SJSA1 (cell line): ENCODE results near the gene POTEJ. TPM values are rescaled to one million over a fixed set of nuclear protein-coding genes. Genes with fewer than 3 reads are reported as not detected.
"Not testable (repeated sequence)": the region's sequence is repeated elsewhere in the genome, so short reads cannot be mapped to it uniquely, and the experiment has no call there.

Experiments used
- DNase-seq, 2 experiments: peaks; one replicate each; pipeline ENCODE4 v3.0.0-alpha.2; 2015 to 2020; ENCODE audit warnings: low spot score in 2 of 2, low read depth in 1 of 2
- H3K27ac ChIP-seq: fragments of 250-450 bp; sonication (Bioruptor Pico); 2 replicates; pipeline ENCODE4 v1.5.1; 2020; ENCODE audit warnings: mild to moderate bottlenecking, moderate library complexity
- H3K27me3 ChIP-seq: fragments of 250-450 bp; sonication (Bioruptor Pico); replicated peaks from 2 replicates; pipeline ENCODE4 v1.5.1; 2020; ENCODE audit warnings: mild to moderate bottlenecking, moderate library complexity
- H3K36me3 ChIP-seq: fragments of 250-450 bp; sonication (Bioruptor Pico); 2 replicates; pipeline ENCODE4 v1.5.1; 2020; ENCODE audit warnings: mild to moderate bottlenecking
- H3K4me1 ChIP-seq: fragments of 250-450 bp; sonication (Bioruptor Pico); replicated peaks from 2 replicates; pipeline ENCODE4 v1.6.1; 2021; ENCODE audit warnings: mild to moderate bottlenecking
- H3K4me3 ChIP-seq: fragments of 250-450 bp; sonication (Bioruptor Pico); 2 replicates; pipeline ENCODE4 v1.5.1; 2020; ENCODE audit warnings: mild to moderate bottlenecking
- H3K9me3 ChIP-seq: fragments of 250-450 bp; sonication (Bioruptor Pico); replicated peaks from 2 replicates; pipeline ENCODE4 v1.5.1; 2020; ENCODE audit warnings: mild to moderate bottlenecking
- total RNA-seq: library from RNA; depleted of rRNA; stranded (reverse); fragments of >200 nt; shearing (Covaris generic); gene quantifications from 2 replicates; pipeline ENCODE4 v1.2.3, GENCODE V29; 2014

The POTEJ gene
- total RNA-seq, 1 experiment from 2014 or later = not detected

- not testable (repeated sequence) for H3K36me3 ChIP-seq, H3K27ac ChIP-seq, H3K4me3 ChIP-seq, H3K4me1 ChIP-seq, H3K27me3 ChIP-seq, DNase-seq, H3K9me3 ChIP-seq
These were observed 18.3 kb upstream of the POTEJ start for GRCh38 chr2:130592791-130593414.

GRCh38 chr2:130594011-130594410, 17.2 kb upstream of the POTEJ start:
- not testable (repeated sequence) for H3K4me1 ChIP-seq, H3K9me3 ChIP-seq, H3K4me3 ChIP-seq, H3K27ac ChIP-seq, H3K27me3 ChIP-seq, DNase-seq, H3K36me3 ChIP-seq

GRCh38 chr2:130596757-130597156, 14.5 kb upstream of the POTEJ start:
- not testable (repeated sequence) for H3K36me3 ChIP-seq, H3K4me3 ChIP-seq, H3K27ac ChIP-seq, H3K9me3 ChIP-seq, DNase-seq, H3K4me1 ChIP-seq, H3K27me3 ChIP-seq

- DNase-seq, H3K36me3 ChIP-seq, H3K4me3 ChIP-seq, H3K4me1 ChIP-seq, H3K27ac ChIP-seq, H3K9me3 ChIP-seq, H3K27me3 ChIP-seq: not testable (repeated sequence)
These were observed 13.2 kb upstream of the POTEJ start for GRCh38 chr2:130597994-130598393.

- H3K27ac ChIP-seq, DNase-seq, H3K9me3 ChIP-seq, H3K27me3 ChIP-seq, H3K4me1 ChIP-seq, H3K36me3 ChIP-seq, H3K4me3 ChIP-seq: not testable (repeated sequence)
These were observed 12.8 kb upstream of the POTEJ start for GRCh38 chr2:130598463-130598862.

- H3K27ac ChIP-seq, H3K4me3 ChIP-seq, H3K36me3 ChIP-seq, DNase-seq, H3K4me1 ChIP-seq, H3K27me3 ChIP-seq, H3K9me3 ChIP-seq: not testable (repeated sequence)
These were observed 11.8 kb upstream of the POTEJ start, which contains the start of gene CFC1 for GRCh38 chr2:130599393-130599792. CFC1 (minus strand) TSS chr2:130599575; CDS start chr2:130599287, 288 bp downstream.

GRCh38 chr2:130599926-130600325, 11.3 kb upstream of the POTEJ start:
- DNase-seq, H3K27me3 ChIP-seq, H3K36me3 ChIP-seq, H3K4me1 ChIP-seq, H3K4me3 ChIP-seq, H3K9me3 ChIP-seq, H3K27ac ChIP-seq: not testable (repeated sequence)

GRCh38 chr2:130601648-130602302, 9.5 kb upstream of the POTEJ start:
- not testable (repeated sequence) for H3K4me3 ChIP-seq, H3K4me1 ChIP-seq, H3K36me3 ChIP-seq, H3K27me3 ChIP-seq, H3K27ac ChIP-seq, DNase-seq, H3K9me3 ChIP-seq

GRCh38 chr2:130608276-130609001, 2.8 kb upstream of the POTEJ start:
- H3K27ac ChIP-seq, H3K36me3 ChIP-seq, DNase-seq, H3K27me3 ChIP-seq, H3K4me1 ChIP-seq, H3K4me3 ChIP-seq, H3K9me3 ChIP-seq: not testable (repeated sequence)

- H3K4me3 ChIP-seq, H3K9me3 ChIP-seq, H3K36me3 ChIP-seq, H3K27ac ChIP-seq, DNase-seq, H3K4me1 ChIP-seq, H3K27me3 ChIP-seq: not testable (repeated sequence)
These were observed 2.0 kb upstream of the POTEJ start for GRCh38 chr2:130609002-130609920.

GRCh38 chr2:130610486-130610885, 754 bp upstream of the POTEJ start:
- H3K36me3 ChIP-seq = not testable (repeated sequence)

GRCh38 chr2:130628784-130629475, 17.7 kb downstream of the POTEJ start:
- H3K9me3 ChIP-seq, H3K4me3 ChIP-seq: not testable (repeated sequence)

More at GRCh38 chr2:130610486-130610885, 754 bp upstream of the POTEJ start:
- H3K27me3 ChIP-seq, H3K27ac ChIP-seq, H3K4me3 ChIP-seq, H3K9me3 ChIP-seq, H3K4me1 ChIP-seq, DNase-seq: not testable (repeated sequence)

GRCh38 chr2:130638973-130639372, 27.7 kb downstream of the POTEJ start:
- not testable (repeated sequence) for H3K4me3 ChIP-seq, H3K36me3 ChIP-seq

More at GRCh38 chr2:130628784-130629475, 17.7 kb downstream of the POTEJ start:
- not testable (repeated sequence) for H3K36me3 ChIP-seq, H3K27me3 ChIP-seq, DNase-seq, H3K27ac ChIP-seq, H3K4me1 ChIP-seq

More at GRCh38 chr2:130638973-130639372, 27.7 kb downstream of the POTEJ start:
- H3K9me3 ChIP-seq, H3K4me1 ChIP-seq, H3K27me3 ChIP-seq, DNase-seq, H3K27ac ChIP-seq: not testable (repeated sequence)
